Measurements from ENCODE around the gene CFDP1. TPM values are rescaled to one million over a fixed set of nuclear protein-coding genes. Genes with fewer than 3 reads are reported as not detected.

CFDP1 gene
- total RNA-seq, 1 experiment from 2014 or later = 32.1 TPM

DNA sequence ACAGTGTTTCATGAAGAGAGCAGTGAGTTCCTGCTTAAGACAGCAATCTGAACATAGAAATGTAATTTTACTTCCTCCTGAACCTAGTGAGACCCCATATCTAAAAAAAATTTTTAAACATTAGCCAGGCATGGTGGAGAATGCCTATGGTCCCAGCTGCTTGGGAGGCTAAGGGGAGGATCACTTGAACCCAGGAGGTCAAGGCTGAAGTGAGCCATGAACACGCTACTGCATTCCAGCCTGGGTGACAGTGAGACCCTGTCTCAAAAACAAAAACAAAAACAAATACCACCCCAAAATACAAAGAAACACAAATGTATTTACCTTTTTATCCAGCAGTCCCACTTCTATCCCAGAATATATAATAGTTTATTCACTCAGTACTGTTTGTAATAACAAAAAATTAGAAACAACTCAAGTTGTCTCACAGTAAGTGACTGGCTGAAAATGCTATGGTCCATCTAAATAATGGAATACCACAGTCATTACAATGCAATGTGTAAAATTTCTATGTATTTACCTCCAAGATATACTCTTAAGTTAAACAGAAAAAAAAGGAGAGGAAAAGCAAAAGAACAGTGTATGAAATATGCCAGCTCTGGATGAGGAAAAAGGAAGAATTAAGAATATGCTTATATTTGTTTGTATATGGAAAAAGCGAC, 16.3 kb downstream of the CFDP1 start:
- DNase-seq = no peak
- BruUV-seq (replicated peaks) = no TSS peak
- no peaks in the 10 kb centered on the region for H3K9me2 ChIP-seq (replicated peaks; ENCODE audit: low read length)
- intact Hi-C loops (cut with micrococcal nuclease) = no loop called here
- peaks cover 9% of the 10 kb centered on the region; the same call in 1 of the 2 replicates for H3K36me3 ChIP-seq (ENCODE audit: low read depth, low read length)
- no peak for ATAC-seq
- H3K9ac ChIP-seq (ENCODE audit: low read length) = no peak overlapping the region
- no peak for TF ChIP-seq EZH2 (IDR thresholded peaks at IDR 0.05; ENCODE audit: low read length, unreplicated experiment)
- peaks cover 71% of the 10 kb centered on the region for H3K79me2 ChIP-seq (ENCODE audit: low read length)
- H2AFZ ChIP-seq (ENCODE audit: low read length) = no peak overlapping the region
- no peak overlapping the region for H3K4me3 ChIP-seq (ENCODE audit: low read length)
- no peaks in the 10 kb centered on the region for H3K27me3 ChIP-seq (ENCODE audit: low read length)
- H3F3A ChIP-seq (ENCODE audit: low read length, unreplicated experiment) = no peaks in the 10 kb centered on the region
- H3K27ac ChIP-seq (ENCODE audit: low read length) = no peak overlapping the region
- H3K4me2 ChIP-seq (ENCODE audit: low read length) = no peak overlapping the region
- peaks cover 11% of the 10 kb centered on the region; the same call in 1 of the 2 replicates for H3K4me1 ChIP-seq (ENCODE audit: insufficient read depth, low read length)
- POLR2A ChIA-PET (ENCODE audit: unreplicated experiment) = no interaction called here
- H4K20me1 ChIP-seq (ENCODE audit: low read length) = 0 out of 2 replicates have a peak, but pooled peaks cover 7% of the 10 kb centered on the region
- CTCF ChIA-PET = no interaction called here
- H3K9me3 ChIP-seq (ENCODE audit: low read length) = no peaks in the 10 kb centered on the region

DNA sequence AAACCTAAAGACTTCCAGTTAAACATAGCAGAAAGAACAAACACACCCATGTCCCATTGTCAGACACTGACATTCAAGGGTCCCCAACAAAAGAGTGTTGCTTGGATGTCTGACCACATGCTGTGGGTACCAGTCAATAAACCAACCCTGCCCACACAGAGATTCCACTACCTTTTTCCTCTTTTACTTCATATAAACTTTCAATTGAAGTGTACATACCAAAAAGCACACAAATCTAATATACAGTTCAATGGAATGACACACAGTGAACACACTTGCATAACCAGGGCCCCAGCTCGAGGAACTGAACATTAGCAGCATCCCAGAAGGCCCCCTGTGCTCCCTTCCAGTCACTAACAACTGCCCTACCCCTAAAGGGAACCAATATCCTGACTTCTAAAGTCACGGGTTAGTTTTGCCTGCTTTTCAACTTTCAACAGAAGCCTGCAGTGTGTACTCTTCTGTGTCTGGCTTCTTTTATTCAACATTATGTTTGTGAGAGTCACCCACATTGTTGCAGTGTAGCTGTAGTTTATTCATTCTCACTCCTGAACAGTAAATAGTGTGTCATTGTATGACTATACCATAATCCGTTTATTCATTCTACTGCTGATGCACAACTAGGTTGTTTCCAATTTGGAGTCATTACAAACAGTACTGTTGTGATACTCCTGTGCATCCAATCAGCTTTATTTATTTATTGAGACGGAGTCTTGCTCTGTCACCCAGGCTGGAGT, 18.0 kb downstream of the CFDP1 start:
- Histone ChIP-seq H3K4me1 (ENCODE audit: insufficient read depth, low read length) (peaks cover 11% of the 10 kb centered on the region; the same call in 1 of the 2 replicates), H3F3A (ENCODE audit: low read length, unreplicated experiment) (no peaks in the 10 kb centered on the region), H3K9me3 (ENCODE audit: low read length) (no peaks in the 10 kb centered on the region), H3K4me3 (ENCODE audit: low read length) (no peak overlapping the region), H4K20me1 (ENCODE audit: low read length) (0 out of 2 replicates have a peak, but pooled peaks cover 7% of the 10 kb centered on the region), H3K9me2 (replicated peaks; ENCODE audit: low read length) (no peaks in the 10 kb centered on the region), H3K79me2 (ENCODE audit: low read length) (peaks cover 56% of the 10 kb centered on the region), H3K27me3 (ENCODE audit: low read length) (no peaks in the 10 kb centered on the region), H3K4me2 (ENCODE audit: low read length) (peak overlapping the region; percentile 2; the same call in 1 of the 2 replicates), H3K27ac (ENCODE audit: low read length) (peak overlapping the region; percentile 58), H3K36me3 (ENCODE audit: low read depth, low read length) (peaks cover 13% of the 10 kb centered on the region; the same call in 1 of the 2 replicates), H3K9ac (ENCODE audit: low read length) (no peak overlapping the region), H2AFZ (ENCODE audit: low read length) (no peak overlapping the region)
- DNase-seq = peak; percentile 53
- intact Hi-C loops (cut with micrococcal nuclease) = no loop called here
- BruUV-seq (replicated peaks) = no TSS peak
- TF ChIP-seq, protein P1, sequence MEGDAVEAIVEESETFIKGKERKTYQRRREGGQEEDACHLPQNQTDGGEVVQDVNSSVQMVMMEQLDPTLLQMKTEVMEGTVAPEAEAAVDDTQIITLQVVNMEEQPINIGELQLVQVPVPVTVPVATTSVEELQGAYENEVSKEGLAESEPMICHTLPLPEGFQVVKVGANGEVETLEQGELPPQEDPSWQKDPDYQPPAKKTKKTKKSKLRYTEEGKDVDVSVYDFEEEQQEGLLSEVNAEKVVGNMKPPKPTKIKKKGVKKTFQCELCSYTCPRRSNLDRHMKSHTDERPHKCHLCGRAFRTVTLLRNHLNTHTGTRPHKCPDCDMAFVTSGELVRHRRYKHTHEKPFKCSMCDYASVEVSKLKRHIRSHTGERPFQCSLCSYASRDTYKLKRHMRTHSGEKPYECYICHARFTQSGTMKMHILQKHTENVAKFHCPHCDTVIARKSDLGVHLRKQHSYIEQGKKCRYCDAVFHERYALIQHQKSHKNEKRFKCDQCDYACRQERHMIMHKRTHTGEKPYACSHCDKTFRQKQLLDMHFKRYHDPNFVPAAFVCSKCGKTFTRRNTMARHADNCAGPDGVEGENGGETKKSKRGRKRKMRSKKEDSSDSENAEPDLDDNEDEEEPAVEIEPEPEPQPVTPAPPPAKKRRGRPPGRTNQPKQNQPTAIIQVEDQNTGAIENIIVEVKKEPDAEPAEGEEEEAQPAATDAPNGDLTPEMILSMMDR (conservative IDR thresholded peaks at IDR 0.05; ENCODE audit: low read depth, low read length) = no peak
- no peak for TF ChIP-seq EZH2 (IDR thresholded peaks at IDR 0.05; ENCODE audit: low read length, unreplicated experiment)
- no peak for TF ChIP-seq EZH2phosphoT487 (IDR thresholded peaks at IDR 0.05; ENCODE audit: borderline replicate concordance, low read length)
- ATAC-seq = peak; percentile 84
- POLR2A ChIA-PET (ENCODE audit: unreplicated experiment) = no interaction called here
- CTCF ChIA-PET = no interaction called here

DNA sequence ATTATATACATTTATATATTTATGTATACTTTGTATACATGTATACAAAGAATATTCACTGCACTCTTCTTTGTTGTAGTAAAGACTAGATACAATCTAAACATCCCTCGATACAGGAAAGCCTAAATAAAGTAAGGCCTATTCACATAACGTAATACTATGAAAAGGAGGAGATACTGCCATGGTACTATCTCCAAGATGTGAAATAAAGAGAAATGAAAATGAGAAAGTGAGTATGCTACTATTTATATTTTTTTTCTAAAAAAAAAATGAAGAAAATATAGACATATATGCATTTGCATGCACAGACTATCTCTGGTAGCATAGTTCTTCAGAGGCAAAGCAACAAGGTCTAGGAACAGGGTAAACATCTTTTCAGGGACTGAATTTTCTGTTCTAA, 19.4 kb downstream of the CFDP1 start:
- Histone ChIP-seq H2AFZ (ENCODE audit: low read length) (no peak overlapping the region), H3K36me3 (ENCODE audit: low read depth, low read length) (peaks cover 13% of the 10 kb centered on the region; the same call in 1 of the 2 replicates), H4K20me1 (ENCODE audit: low read length) (0 out of 2 replicates have a peak, but pooled peaks cover 7% of the 10 kb centered on the region), H3K27ac (ENCODE audit: low read length) (no peak overlapping the region), H3K9me2 (replicated peaks; ENCODE audit: low read length) (no peaks in the 10 kb centered on the region), H3F3A (ENCODE audit: low read length, unreplicated experiment) (no peaks in the 10 kb centered on the region), H3K4me1 (ENCODE audit: insufficient read depth, low read length) (peaks cover 11% of the 10 kb centered on the region; the same call in 1 of the 2 replicates), H3K9me3 (ENCODE audit: low read length) (no peaks in the 10 kb centered on the region), H3K9ac (ENCODE audit: low read length) (no peak overlapping the region), H3K27me3 (ENCODE audit: low read length) (no peaks in the 10 kb centered on the region), H3K4me3 (ENCODE audit: low read length) (no peak overlapping the region), H3K4me2 (ENCODE audit: low read length) (no peak overlapping the region), H3K79me2 (ENCODE audit: low read length) (peaks cover 43% of the 10 kb centered on the region)
- no peak for ATAC-seq
- no TSS peak for BruUV-seq (replicated peaks)
- DNase-seq = no peak
- intact Hi-C loops (cut with micrococcal nuclease) = no loop called here
- TF ChIP-seq EZH2phosphoT487 (IDR thresholded peaks at IDR 0.05; ENCODE audit: borderline replicate concordance, low read length) (no peak), EZH2 (IDR thresholded peaks at IDR 0.05; ENCODE audit: low read length, unreplicated experiment) (no peak)
- TF ChIP-seq, protein P1 (conservative IDR thresholded peaks at IDR 0.05; ENCODE audit: low read depth, low read length) = no peak
- ChIA-PET POLR2A (ENCODE audit: unreplicated experiment) (no interaction called here), CTCF (no interaction called here)

Measured in PC-3 (cell line).